ENCODE measurements around the gene ZNF407.

ZNF407 gene

GRCh38 chr18:74799542-74799941 lies 201.9 kb downstream of the ZNF407 start:
- H3K4me3 ChIP-seq (ENCODE audit: control insufficient read depth, low read depth, low read length) = no peak overlapping the region
- DNase-seq (ENCODE audit: low read depth) = no peak
- no peak for TF ChIP-seq CTCF (conservative IDR thresholded peaks at IDR 0.05; ENCODE audit: control insufficient read depth, insufficient read depth, low read depth, low read length)

GRCh38 chr18:74800098-74800497 lies 202.4 kb downstream of the ZNF407 start:
- H3K4me3 ChIP-seq (ENCODE audit: control insufficient read depth, low read depth, low read length) = no peak overlapping the region
- no peak for TF ChIP-seq CTCF (conservative IDR thresholded peaks at IDR 0.05; ENCODE audit: control insufficient read depth, insufficient read depth, low read depth, low read length)
- no peak for DNase-seq (ENCODE audit: low read depth)

GRCh38 chr18:74803117-74803516 lies 205.4 kb downstream of the ZNF407 start:
- no peak overlapping the region for H3K4me3 ChIP-seq (ENCODE audit: control insufficient read depth, low read depth, low read length)
- TF ChIP-seq CTCF (conservative IDR thresholded peaks at IDR 0.05; ENCODE audit: control insufficient read depth, insufficient read depth, low read depth, low read length) = no peak
- DNase-seq (ENCODE audit: low read depth) = no peak

- no peak overlapping the region for H3K4me3 ChIP-seq (ENCODE audit: control insufficient read depth, low read depth, low read length)
- peak; percentile 58 for DNase-seq (ENCODE audit: low read depth)
Measured at GRCh38 chr18:74803769-74804168, 206.1 kb downstream of the ZNF407 start.

GRCh38 chr18:74804677-74805076 lies 207.0 kb downstream of the ZNF407 start:
- no peak overlapping the region for H3K4me3 ChIP-seq (ENCODE audit: control insufficient read depth, low read depth, low read length)
- DNase-seq (ENCODE audit: low read depth) = no peak
- no peak for TF ChIP-seq CTCF (conservative IDR thresholded peaks at IDR 0.05; ENCODE audit: control insufficient read depth, insufficient read depth, low read depth, low read length)

More at GRCh38 chr18:74803769-74804168, 206.1 kb downstream of the ZNF407 start:
- TF ChIP-seq CTCF (conservative IDR thresholded peaks at IDR 0.05; ENCODE audit: control insufficient read depth, insufficient read depth, low read depth, low read length) = no peak

- DNase-seq (ENCODE audit: low read depth) = no peak
- no peak overlapping the region for H3K4me3 ChIP-seq (ENCODE audit: control insufficient read depth, low read depth, low read length)
- no peak for TF ChIP-seq CTCF (conservative IDR thresholded peaks at IDR 0.05; ENCODE audit: control insufficient read depth, insufficient read depth, low read depth, low read length)
Measured at GRCh38 chr18:74806073-74806472, 208.4 kb downstream of the ZNF407 start.

All from fibroblast of mammary gland (primary cell).